Endothelial cell (in vitro differentiated cells): ENCODE results near the gene TSKS. TPM values are rescaled to one million over a fixed set of nuclear protein-coding genes. Genes with fewer than 3 reads are reported as not detected.

Experiments
- DNase-seq: peaks from one replicate; pipeline ENCODE4 v3.0.0; 2021; ENCODE audit warnings: low spot score
- H3K27ac Mint-ChIP-seq: one replicate; pipeline ENCODE4 v1.8.0; 2021; ENCODE audit warnings: mixed read lengths, inconsistent platforms; ENCODE audit not compliant: unreplicated experiment
- H3K27me3 Mint-ChIP-seq: one replicate; pipeline ENCODE4 v1.8.0; 2021; ENCODE audit warnings: mild to moderate bottlenecking, moderate library complexity, mixed read lengths, inconsistent platforms; ENCODE audit not compliant: unreplicated experiment
- H3K36me3 Mint-ChIP-seq: one replicate; pipeline ENCODE4 v1.8.0; 2021; ENCODE audit warnings: mild to moderate bottlenecking, low read depth, mixed read lengths, inconsistent platforms; ENCODE audit not compliant: unreplicated experiment
- H3K4me1 Mint-ChIP-seq: one replicate; pipeline ENCODE4 v1.8.0; 2021; ENCODE audit warnings: mild to moderate bottlenecking, mixed read lengths, inconsistent platforms; ENCODE audit not compliant: unreplicated experiment
- H3K4me3 Mint-ChIP-seq: one replicate; pipeline ENCODE4 v1.8.0; 2021; ENCODE audit warnings: mild to moderate bottlenecking, mixed read lengths, inconsistent platforms; ENCODE audit not compliant: unreplicated experiment
- H3K9me3 Mint-ChIP-seq: one replicate; pipeline ENCODE4 v1.8.0; 2021; ENCODE audit warnings: mixed read lengths, inconsistent platforms; ENCODE audit not compliant: unreplicated experiment
- total RNA-seq: library from RNA; stranded (reverse); fragmentation: NEBNext Ultra II Directional; extraction: Animal tissue kit (Norgen Biotek cat#: 25700); gene quantifications from one replicate; pipeline ENCODE4 v1.2.1, GENCODE V29; 2021; ENCODE audit not compliant: unreplicated experiment
- TF ChIP-seq, protein P1 (sequence below): fragments of 200-600 bp; sonication (generic); IDR thresholded peaks from one replicate; pipeline ENCODE4 v1.5.0; 2021; ENCODE audit warnings: antibody characterized with exemption; ENCODE audit not compliant: unreplicated experiment

TSKS gene
- total RNA-seq, 1 donor from 2014 or later: not detected

DNA sequence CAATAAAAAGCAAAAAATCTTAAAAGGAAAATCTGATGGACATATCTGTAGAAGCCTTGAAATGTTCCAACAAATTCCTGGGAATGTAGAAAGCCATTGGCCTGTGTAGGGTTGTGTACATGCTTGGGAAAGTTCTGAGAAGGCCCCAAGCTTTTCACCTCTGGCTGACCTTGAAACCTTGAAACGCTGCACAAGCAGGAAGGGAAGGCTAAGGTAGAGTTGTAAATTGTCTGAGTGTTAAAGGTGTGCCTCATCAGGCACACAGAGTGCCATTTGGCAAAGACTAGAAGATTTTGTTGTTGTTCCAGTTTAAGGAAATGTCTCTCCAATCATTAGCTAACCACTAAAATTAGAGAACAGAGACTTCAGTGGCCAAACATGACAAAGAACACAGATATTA lies 10.4 kb downstream of the TSKS start:
- no peak overlapping the region for H3K27ac Mint-ChIP-seq
- H3K36me3 Mint-ChIP-seq: peaks cover 3% of the 10 kb centered on the region
- H3K4me1 Mint-ChIP-seq: no peaks in the 10 kb centered on the region
- TF ChIP-seq, protein P1, sequence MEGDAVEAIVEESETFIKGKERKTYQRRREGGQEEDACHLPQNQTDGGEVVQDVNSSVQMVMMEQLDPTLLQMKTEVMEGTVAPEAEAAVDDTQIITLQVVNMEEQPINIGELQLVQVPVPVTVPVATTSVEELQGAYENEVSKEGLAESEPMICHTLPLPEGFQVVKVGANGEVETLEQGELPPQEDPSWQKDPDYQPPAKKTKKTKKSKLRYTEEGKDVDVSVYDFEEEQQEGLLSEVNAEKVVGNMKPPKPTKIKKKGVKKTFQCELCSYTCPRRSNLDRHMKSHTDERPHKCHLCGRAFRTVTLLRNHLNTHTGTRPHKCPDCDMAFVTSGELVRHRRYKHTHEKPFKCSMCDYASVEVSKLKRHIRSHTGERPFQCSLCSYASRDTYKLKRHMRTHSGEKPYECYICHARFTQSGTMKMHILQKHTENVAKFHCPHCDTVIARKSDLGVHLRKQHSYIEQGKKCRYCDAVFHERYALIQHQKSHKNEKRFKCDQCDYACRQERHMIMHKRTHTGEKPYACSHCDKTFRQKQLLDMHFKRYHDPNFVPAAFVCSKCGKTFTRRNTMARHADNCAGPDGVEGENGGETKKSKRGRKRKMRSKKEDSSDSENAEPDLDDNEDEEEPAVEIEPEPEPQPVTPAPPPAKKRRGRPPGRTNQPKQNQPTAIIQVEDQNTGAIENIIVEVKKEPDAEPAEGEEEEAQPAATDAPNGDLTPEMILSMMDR: no peak
- H3K27me3 Mint-ChIP-seq: peaks cover 9% of the 10 kb centered on the region
- no peaks in the 10 kb centered on the region for H3K9me3 Mint-ChIP-seq
- no peak for DNase-seq
- no peak overlapping the region for H3K4me3 Mint-ChIP-seq

DNA sequence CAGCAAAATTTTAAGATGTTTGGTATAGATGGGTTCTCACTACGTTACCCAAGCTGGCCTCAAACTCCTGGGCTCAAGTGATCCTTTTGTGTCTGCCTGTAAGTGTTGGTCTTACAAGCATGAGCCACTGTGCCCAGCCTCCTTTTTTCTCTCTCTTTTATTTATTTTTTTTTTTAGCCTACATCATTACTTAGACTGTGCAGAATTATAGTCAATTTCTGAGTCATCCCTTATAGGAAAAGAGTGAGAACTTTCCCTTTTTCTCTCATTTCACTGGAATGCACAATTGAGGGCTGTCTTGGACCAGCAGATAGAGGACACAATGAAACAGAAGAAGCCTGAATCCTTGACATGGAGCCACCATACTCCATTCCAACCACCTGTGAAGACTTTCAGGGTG lies 13.3 kb downstream of the TSKS start:
- peaks cover 12% of the 10 kb centered on the region for H3K36me3 Mint-ChIP-seq
- TF ChIP-seq, protein P1: no peak
- H3K27me3 Mint-ChIP-seq: peaks cover 14% of the 10 kb centered on the region
- no peak overlapping the region for H3K27ac Mint-ChIP-seq
- H3K9me3 Mint-ChIP-seq: no peaks in the 10 kb centered on the region
- no peaks in the 10 kb centered on the region for H3K4me1 Mint-ChIP-seq
- DNase-seq: no peak
- H3K4me3 Mint-ChIP-seq: no peak overlapping the region

GRCh38 chr19:49749055-49749716 lies 13.9 kb downstream of the TSKS start:
- no peak overlapping the region for H3K27ac Mint-ChIP-seq
- TF ChIP-seq, protein P1: no peak
- no peak for DNase-seq
- no peaks in the 10 kb centered on the region for H3K9me3 Mint-ChIP-seq
- H3K36me3 Mint-ChIP-seq: peaks cover 8% of the 10 kb centered on the region
- H3K4me1 Mint-ChIP-seq: no peaks in the 10 kb centered on the region
- H3K4me3 Mint-ChIP-seq: no peak overlapping the region
- peaks cover 11% of the 10 kb centered on the region for H3K27me3 Mint-ChIP-seq

DNA sequence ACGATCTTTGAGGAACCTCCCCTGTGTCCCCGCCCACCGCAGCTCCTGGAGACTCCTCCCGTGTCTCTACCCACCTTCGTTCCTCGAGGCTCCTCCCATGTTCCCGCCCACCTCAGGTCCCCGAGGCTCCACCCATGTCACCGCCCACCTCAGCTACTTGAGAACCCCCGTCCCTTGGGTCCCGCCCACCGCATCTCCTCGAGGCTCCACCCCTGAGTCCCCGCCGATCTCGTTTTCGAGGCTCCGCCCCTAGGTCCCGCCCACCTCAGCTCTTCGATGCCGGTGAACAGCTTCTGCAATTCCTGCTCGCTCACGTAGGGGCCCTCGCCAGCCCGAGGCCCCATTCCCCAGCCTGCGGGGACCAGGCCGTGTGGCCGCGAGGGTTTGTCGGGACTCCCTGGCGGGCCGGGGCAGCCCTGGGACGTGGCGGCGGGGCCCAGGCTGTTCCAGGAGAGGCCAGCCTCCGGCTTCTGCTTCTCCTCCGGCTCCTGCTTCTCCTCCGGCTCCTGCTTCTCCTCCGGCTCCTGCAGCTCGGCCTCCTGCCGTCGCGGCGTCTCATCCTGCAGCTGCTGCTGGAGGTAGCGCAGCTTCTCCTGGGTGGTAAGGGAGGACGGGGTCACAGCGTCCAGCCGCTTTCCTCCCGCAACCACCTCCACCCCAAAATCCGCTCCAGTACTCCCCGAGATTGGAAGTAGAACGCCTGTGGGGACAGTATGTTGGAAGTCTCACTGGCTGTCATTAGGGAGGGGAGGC lies 16.7 kb downstream of the TSKS start:
- Mint-ChIP-seq H3K27ac (no peak overlapping the region), H3K4me3 (no peak overlapping the region), H3K36me3 (peaks cover 10% of the 10 kb centered on the region), H3K27me3 (peaks cover 12% of the 10 kb centered on the region), H3K9me3 (no peaks in the 10 kb centered on the region), H3K4me1 (no peaks in the 10 kb centered on the region)
- DNase-seq: no peak
- TF ChIP-seq, protein P1: no peak

DNA sequence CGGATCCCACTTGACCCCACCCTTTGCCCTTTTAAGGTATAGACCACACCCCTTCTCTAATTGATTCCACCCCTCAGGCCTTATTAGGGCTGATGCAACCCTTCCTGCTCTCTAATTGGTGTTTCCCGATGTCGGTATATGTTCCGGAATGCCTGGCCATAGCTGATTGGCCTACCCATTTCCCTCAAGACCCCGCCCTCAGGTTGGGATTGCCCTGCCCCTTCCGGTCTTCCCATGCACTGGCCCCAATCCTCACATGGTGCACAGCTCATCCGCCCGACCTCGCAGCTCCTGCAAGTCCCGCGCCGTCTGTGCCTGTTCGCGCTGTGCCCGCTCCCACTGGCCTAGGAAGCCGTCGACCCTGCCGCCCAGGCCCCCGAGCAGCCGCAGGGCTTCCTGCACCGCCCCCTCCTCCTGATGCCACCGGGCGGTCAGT lies 18.1 kb downstream of the TSKS start:
- no peaks in the 10 kb centered on the region for H3K9me3 Mint-ChIP-seq
- no peaks in the 10 kb centered on the region for H3K4me1 Mint-ChIP-seq
- TF ChIP-seq, protein P1: no peak
- no peak overlapping the region for H3K27ac Mint-ChIP-seq
- peaks cover 15% of the 10 kb centered on the region for H3K27me3 Mint-ChIP-seq
- H3K4me3 Mint-ChIP-seq: peak overlapping the region; percentile 67
- no peak for DNase-seq
- H3K36me3 Mint-ChIP-seq: peaks cover 13% of the 10 kb centered on the region
